Body of pancreas (tissue), 4 donors: ENCODE data around the gene EIF2AK2.

Source experiments
- POLR2A ChIP-seq, 3 donors: fragments of 450-650 bp; IDR thresholded peaks; one replicate each; pipeline ENCODE4 v1.6.1; 2016; ENCODE audit warnings: antibody characterized with exemption in 3 of 3, mild to moderate bottlenecking in 2 of 3
- TF ChIP-seq, protein P1 (sequence below), 7 experiments: fragments of 450-650 bp in 4 of 7; fragments of 200-600 bp in 3 of 7; sonication (generic) in 3 of 7; IDR thresholded peaks; one replicate each; pipeline ENCODE4 v1.5.1; 2016 to 2019; ENCODE audit warnings: antibody characterized with exemption in 7 of 7

DNA sequence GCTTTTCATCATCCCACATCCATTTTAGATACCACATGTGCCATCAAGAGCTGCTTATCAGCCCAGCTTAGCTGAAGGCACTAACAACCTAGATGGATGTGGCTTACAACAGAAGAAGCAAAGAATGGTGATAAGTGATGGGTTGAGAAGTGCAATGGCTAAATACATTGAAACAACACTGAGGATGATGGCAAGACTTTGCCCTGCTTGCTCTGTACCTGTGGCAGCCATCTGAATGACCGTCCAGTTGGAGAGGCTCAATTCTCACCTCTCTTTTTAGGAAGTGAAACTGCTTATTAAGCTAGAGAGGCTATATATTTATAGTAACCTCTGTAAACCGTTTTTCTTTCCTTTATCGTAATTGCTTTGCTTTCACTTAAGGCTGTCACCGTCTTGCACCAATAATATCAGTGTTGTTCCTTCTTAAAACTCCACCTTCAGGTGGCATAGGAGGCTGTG lies 66.7 kb downstream of the EIF2AK2 start:
- TF ChIP-seq, protein P1, sequence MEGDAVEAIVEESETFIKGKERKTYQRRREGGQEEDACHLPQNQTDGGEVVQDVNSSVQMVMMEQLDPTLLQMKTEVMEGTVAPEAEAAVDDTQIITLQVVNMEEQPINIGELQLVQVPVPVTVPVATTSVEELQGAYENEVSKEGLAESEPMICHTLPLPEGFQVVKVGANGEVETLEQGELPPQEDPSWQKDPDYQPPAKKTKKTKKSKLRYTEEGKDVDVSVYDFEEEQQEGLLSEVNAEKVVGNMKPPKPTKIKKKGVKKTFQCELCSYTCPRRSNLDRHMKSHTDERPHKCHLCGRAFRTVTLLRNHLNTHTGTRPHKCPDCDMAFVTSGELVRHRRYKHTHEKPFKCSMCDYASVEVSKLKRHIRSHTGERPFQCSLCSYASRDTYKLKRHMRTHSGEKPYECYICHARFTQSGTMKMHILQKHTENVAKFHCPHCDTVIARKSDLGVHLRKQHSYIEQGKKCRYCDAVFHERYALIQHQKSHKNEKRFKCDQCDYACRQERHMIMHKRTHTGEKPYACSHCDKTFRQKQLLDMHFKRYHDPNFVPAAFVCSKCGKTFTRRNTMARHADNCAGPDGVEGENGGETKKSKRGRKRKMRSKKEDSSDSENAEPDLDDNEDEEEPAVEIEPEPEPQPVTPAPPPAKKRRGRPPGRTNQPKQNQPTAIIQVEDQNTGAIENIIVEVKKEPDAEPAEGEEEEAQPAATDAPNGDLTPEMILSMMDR (IDR thresholded peaks at IDR 0.05), result no peak
- no peak for TF ChIP-seq POLR2A (IDR thresholded peaks at IDR 0.05)
